PC-3 (cell line): ENCODE data around the gene CCNL2. TPM values are rescaled to one million over a fixed set of nuclear protein-coding genes. Genes with fewer than 3 reads are reported as not detected.

Source experiments
- ATAC-seq: fragments of 200-7000 bp; cut with Tn5 transposase; 2 replicates; pipeline ENCODE4 v1.9.1; 2020; ENCODE audit warnings: mild to moderate bottlenecking, moderate library complexity
- BruUV-seq: library from RNA; stranded (reverse); fragments of 400-500 nt; replicated peaks from 2 replicates; lab custom pipeline; 2021; lab: Mats Ljungman, UMichigan
- CTCF ChIA-PET: fragments of 300-600 bp; sonication (Branson Sonifier 250); formaldehyde crosslinking; loops from one replicate; lab custom pipeline; 2022; ENCODE audit warnings: antibody characterized with exemption; lab: Charles Lee
- POLR2A ChIA-PET: fragments of 300-600 bp; sonication (Branson Sonifier 250); formaldehyde crosslinking; loops from one replicate; lab custom pipeline; 2022; ENCODE audit warnings: antibody characterized with exemption; ENCODE audit not compliant: unreplicated experiment; lab: Charles Lee
- DNase-seq: peaks from one replicate; pipeline ENCODE4 v3.0.0-alpha.2; 2015
- H2AFZ ChIP-seq: fragments of 300-600 bp; sonication (generic); 2 replicates; pipeline ENCODE4 v1.6.0; 2016; ENCODE audit warnings: antibody characterized with exemption, low read length
- H3F3A ChIP-seq: fragments of 300-600 bp; sonication (generic); one replicate; pipeline ENCODE4 v1.6.0; 2017; ENCODE audit warnings: antibody characterized with exemption, low read length, control low read depth, mild to moderate bottlenecking; ENCODE audit not compliant: unreplicated experiment
- H3K27ac ChIP-seq: fragments of 300-600 bp; sonication (generic); 2 replicates; pipeline ENCODE4 v1.5.1; 2016; ENCODE audit warnings: mild to moderate bottlenecking, low read length
- H3K27me3 ChIP-seq: fragments of 300-600 bp; sonication (generic); 2 replicates; pipeline ENCODE4 v1.6.1; 2016; ENCODE audit warnings: low read length, mixed read lengths
- H3K36me3 ChIP-seq: fragments of 300-600 bp; sonication (generic); 2 replicates; pipeline ENCODE4 v1.6.1; 2016; ENCODE audit warnings: low read depth, mixed run types, low read length, mixed read lengths
- H3K4me1 ChIP-seq: fragments of 300-600 bp; sonication (generic); 2 replicates; pipeline ENCODE4 v1.5.1; 2016; ENCODE audit warnings: low read length; ENCODE audit not compliant: insufficient read depth
- H3K4me2 ChIP-seq: fragments of 300-600 bp; sonication (generic); 2 replicates; pipeline ENCODE4 v1.6.0; 2016; ENCODE audit warnings: low read length
- H3K4me3 ChIP-seq: fragments of 300-600 bp; sonication (generic); 2 replicates; pipeline ENCODE4 v1.5.1; 2016; ENCODE audit warnings: mild to moderate bottlenecking, low read length, mixed read lengths
- H3K79me2 ChIP-seq: fragments of 300-600 bp; sonication (generic); 2 replicates; pipeline ENCODE4 v1.6.1; 2017; ENCODE audit warnings: low read length, mixed read lengths
- H3K9ac ChIP-seq: fragments of 300-600 bp; sonication (generic); 2 replicates; pipeline ENCODE4 v1.6.0; 2016; ENCODE audit warnings: mild to moderate bottlenecking, low read length
- H3K9me2 ChIP-seq: fragments of 300-600 bp; sonication (generic); replicated peaks from 2 replicates; pipeline ENCODE4 v1.6.1; 2016; ENCODE audit warnings: mixed run types, low read length, mixed read lengths
- H3K9me3 ChIP-seq: fragments of 300-600 bp; sonication (generic); 2 replicates; pipeline ENCODE4 v1.6.1; 2016; ENCODE audit warnings: low read length, mixed read lengths
- H4K20me1 ChIP-seq: fragments of 300-600 bp; sonication (generic); 2 replicates; pipeline ENCODE4 v1.6.1; 2016; ENCODE audit warnings: low read length, mixed read lengths
- EZH2 ChIP-seq: fragments of 300-600 bp; sonication (generic); IDR thresholded peaks from one replicate; pipeline ENCODE4 v1.6.1; 2017; ENCODE audit warnings: antibody characterized with exemption, mild to moderate bottlenecking, low read length; ENCODE audit not compliant: unreplicated experiment
- EZH2phosphoT487 ChIP-seq: fragments of 300-600 bp; sonication (generic); IDR thresholded peaks from 2 replicates; pipeline ENCODE4 v1.6.1; 2018; ENCODE audit warnings: mild to moderate bottlenecking, antibody characterized with exemption, low read length, borderline replicate concordance
- intact Hi-C: fragments of 100-400 bp; cut with micrococcal nuclease; formaldehyde crosslinking; loops from 2 replicates; pipeline ENCODE4 v1.9.0; 2023
- total RNA-seq: library from RNA; depleted of rRNA; stranded (reverse); fragments of >200 nt; gene quantifications from 2 replicates; pipeline ENCODE4 v1.2.3, GENCODE V29; 2014
- TF ChIP-seq, protein P1 (sequence below): fragments of 300-600 bp; sonication (generic); conservative IDR thresholded peaks from 2 replicates; pipeline ENCODE4 v1.5.1; 2017; ENCODE audit warnings: antibody characterized with exemption, low read depth, mild to moderate bottlenecking, low read length

Gene CCNL2
- total RNA-seq, 1 experiment from 2014 or later: 385 TPM

DNA sequence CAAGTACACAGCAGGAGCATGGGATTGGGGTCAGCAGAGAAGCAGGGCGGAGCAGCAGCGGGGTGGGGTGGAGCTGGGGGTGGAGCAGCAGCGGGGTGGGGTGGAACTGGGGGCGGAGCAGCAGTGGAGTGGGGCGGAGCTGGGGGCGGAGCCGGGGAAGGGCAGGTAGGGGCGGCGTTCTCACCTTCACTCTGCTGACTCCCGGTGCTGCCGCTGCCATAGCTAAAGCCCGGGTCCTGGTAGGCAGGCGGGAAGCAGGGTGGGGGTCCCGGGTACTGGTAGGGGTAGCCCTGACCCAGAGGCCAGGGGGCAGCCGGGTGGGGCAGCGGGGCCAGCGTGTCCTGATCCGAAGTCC is 61.4 kb downstream of the CCNL2 start:
- H3K9ac ChIP-seq: no peak overlapping the region
- H3K36me3 ChIP-seq: peaks cover 61% of the 10 kb centered on the region
- H2AFZ ChIP-seq: no peak overlapping the region
- TF ChIP-seq, protein P1, sequence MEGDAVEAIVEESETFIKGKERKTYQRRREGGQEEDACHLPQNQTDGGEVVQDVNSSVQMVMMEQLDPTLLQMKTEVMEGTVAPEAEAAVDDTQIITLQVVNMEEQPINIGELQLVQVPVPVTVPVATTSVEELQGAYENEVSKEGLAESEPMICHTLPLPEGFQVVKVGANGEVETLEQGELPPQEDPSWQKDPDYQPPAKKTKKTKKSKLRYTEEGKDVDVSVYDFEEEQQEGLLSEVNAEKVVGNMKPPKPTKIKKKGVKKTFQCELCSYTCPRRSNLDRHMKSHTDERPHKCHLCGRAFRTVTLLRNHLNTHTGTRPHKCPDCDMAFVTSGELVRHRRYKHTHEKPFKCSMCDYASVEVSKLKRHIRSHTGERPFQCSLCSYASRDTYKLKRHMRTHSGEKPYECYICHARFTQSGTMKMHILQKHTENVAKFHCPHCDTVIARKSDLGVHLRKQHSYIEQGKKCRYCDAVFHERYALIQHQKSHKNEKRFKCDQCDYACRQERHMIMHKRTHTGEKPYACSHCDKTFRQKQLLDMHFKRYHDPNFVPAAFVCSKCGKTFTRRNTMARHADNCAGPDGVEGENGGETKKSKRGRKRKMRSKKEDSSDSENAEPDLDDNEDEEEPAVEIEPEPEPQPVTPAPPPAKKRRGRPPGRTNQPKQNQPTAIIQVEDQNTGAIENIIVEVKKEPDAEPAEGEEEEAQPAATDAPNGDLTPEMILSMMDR: no peak
- no peaks in the 10 kb centered on the region for H3K9me3 ChIP-seq
- H3K4me1 ChIP-seq: peaks cover 10% of the 10 kb centered on the region; the same call in 1 of the 2 replicates
- DNase-seq (peak; percentile 53), ATAC-seq (peak; percentile 23)
- H3K9me2 ChIP-seq: no peaks in the 10 kb centered on the region
- ChIA-PET POLR2A (no interaction called here), CTCF (interaction anchor here (0.7 kb wide), 1 partner anchor 19 kb away, joined by 3 read pairs; no protein-coding TSS in a partner anchor)
- peaks cover 18% of the 10 kb centered on the region for H3K79me2 ChIP-seq
- intact Hi-C loops: no loop called here
- no peaks in the 10 kb centered on the region for H3F3A ChIP-seq
- H3K27ac ChIP-seq: no peak overlapping the region
- H4K20me1 ChIP-seq: peaks cover 5% of the 10 kb centered on the region; the same call in 1 of the 2 replicates
- no peak overlapping the region for H3K4me2 ChIP-seq
- BruUV-seq: no TSS peak
- no peak overlapping the region for H3K4me3 ChIP-seq
- no peaks in the 10 kb centered on the region for H3K27me3 ChIP-seq

DNA sequence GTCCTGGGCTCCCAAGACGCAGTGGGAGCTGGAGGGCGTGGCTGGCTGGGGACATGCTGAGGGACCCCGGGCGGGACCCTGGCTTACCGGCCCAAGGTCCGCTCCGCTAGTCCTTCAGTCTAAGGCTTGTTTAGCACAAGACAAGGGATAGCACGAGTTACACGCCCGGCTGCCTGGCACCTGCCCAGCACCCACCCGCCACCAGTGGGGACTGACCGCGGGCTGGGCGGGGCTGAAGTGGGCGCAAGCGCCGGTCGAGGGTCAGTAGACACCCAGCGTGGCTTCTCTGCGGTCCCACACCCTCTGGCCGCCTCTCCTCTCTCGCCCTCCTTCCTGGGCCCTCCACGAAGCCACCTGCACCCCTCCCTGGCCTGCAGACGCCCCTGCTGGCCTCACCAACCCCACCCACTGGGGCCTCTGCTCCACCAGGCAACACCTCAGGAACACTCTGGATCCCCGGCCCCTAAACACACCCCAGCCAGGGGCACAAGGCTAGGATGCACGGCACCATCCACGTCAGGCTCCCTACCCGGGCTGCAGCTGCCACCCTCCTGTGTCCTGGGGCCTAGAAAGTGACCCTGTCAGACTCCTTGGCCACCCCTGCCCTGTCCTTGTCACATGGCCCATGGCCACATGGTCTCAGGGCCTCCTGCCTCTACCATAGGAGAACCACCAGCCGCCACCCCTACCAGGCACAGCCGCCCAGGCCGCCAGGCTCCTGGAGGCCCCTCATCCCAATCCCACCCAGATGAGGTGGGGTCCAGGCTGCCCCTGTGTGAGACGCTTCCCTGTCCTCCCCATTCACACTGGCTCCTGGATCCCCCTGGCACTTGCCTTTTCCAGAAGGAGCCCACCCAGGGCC is 62.0 kb downstream of the CCNL2 start:
- Histone ChIP-seq H3K4me1 (peaks cover 16% of the 10 kb centered on the region; the same call in 1 of the 2 replicates), H3K36me3 (peaks cover 55% of the 10 kb centered on the region), H3K9me3 (no peaks in the 10 kb centered on the region), H2AFZ (no peak overlapping the region), H4K20me1 (peaks cover 5% of the 10 kb centered on the region; the same call in 1 of the 2 replicates), H3K27ac (no peak overlapping the region), H3K9ac (no peak overlapping the region), H3K9me2 (no peaks in the 10 kb centered on the region), H3F3A (no peaks in the 10 kb centered on the region), H3K4me3 (no peak overlapping the region), H3K79me2 (peaks cover 12% of the 10 kb centered on the region), H3K27me3 (no peaks in the 10 kb centered on the region), H3K4me2 (no peak overlapping the region)
- no TSS peak for BruUV-seq
- ATAC-seq (no peak), DNase-seq (no peak)
- ChIA-PET POLR2A (interaction anchor here (0.6 kb wide), 1 partner anchor 47 kb away, joined by 4 read pairs; no protein-coding TSS in a partner anchor), CTCF (interaction anchor here (0.7 kb wide), 1 partner anchor 19 kb away, joined by 3 read pairs; no protein-coding TSS in a partner anchor)
- intact Hi-C loops: no loop called here
- TF ChIP-seq, protein P1: no peak
- TF ChIP-seq EZH2phosphoT487: no peak
- TF ChIP-seq EZH2: no peak

DNA sequence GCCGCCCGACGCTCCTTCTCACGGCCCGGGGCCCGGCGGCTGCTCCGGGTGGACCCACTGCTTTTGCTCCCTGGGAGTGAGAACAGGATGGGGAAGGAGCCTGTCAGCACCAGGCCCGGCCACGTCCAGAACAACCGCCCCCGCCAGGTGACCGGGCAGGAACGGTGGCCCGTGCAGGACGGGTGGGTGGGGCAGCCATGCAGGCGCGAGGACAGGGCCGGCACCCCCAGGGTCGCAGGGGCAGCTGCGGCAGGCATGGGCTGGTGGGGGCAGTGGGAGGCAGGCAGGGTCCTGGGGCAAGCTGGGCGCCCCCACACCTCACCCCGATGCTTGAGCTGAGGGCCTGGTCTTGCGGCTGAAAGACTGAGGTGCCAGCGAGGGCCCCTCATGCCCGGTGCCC is 62.7 kb downstream of the CCNL2 start:
- BruUV-seq: no TSS peak
- CTCF ChIA-PET: no interaction called here
- Histone ChIP-seq H3K4me3 (no peak overlapping the region), H3K27ac (no peak overlapping the region), H3K27me3 (no peaks in the 10 kb centered on the region), H4K20me1 (peaks cover 5% of the 10 kb centered on the region; the same call in 1 of the 2 replicates), H2AFZ (no peak overlapping the region), H3F3A (no peaks in the 10 kb centered on the region), H3K4me1 (peaks cover 20% of the 10 kb centered on the region), H3K9me2 (no peaks in the 10 kb centered on the region), H3K9me3 (no peaks in the 10 kb centered on the region), H3K9ac (no peak overlapping the region), H3K79me2 (peaks cover 5% of the 10 kb centered on the region), H3K4me2 (no peak overlapping the region), H3K36me3 (peaks cover 48% of the 10 kb centered on the region)
- intact Hi-C loops: no loop called here
- no peak for DNase-seq
- TF ChIP-seq, protein P1: no peak
- TF ChIP-seq EZH2phosphoT487 (no peak), EZH2 (no peak)
- no peak for ATAC-seq
- POLR2A ChIA-PET: interaction anchor here (0.6 kb wide), 1 partner anchor 46 kb away, joined by 4 read pairs; no protein-coding TSS in a partner anchor
